CD4-positive, alpha-beta T cell treated with Interleukin-4 for 1 hour (primary cell): ENCODE data around the gene FBXO15.

Experiments
- DNase-seq, 2 donors: peaks; one replicate each; pipeline ENCODE4 v3.0.0-alpha.2; 2020 to 2022

The FBXO15 gene

GRCh38 chr18:74153377-74153776, 5.7 kb upstream of the FBXO15 start:
- DNase-seq: no peak

GRCh38 chr18:74152857-74153256, 5.2 kb upstream of the FBXO15 start:
- no peak for DNase-seq

- DNase-seq: no peak
Measured at GRCh38 chr18:74152270-74152669, 4.6 kb upstream of the FBXO15 start.

GRCh38 chr18:74149878-74150277, 2.2 kb upstream of the FBXO15 start:
- no peak for DNase-seq

GRCh38 chr18:74148543-74149070, 973 bp upstream of the FBXO15 start:
- DNase-seq: no peak

- DNase-seq: no peak
Measured at GRCh38 chr18:74147491-74147778, 199 bp downstream of the FBXO15 start.

- no peak for DNase-seq
Measured at GRCh38 chr18:74146756-74147155, 878 bp downstream of the FBXO15 start.

GRCh38 chr18:74142252-74142651, 5.4 kb downstream of the FBXO15 start:
- DNase-seq: no peak

GRCh38 chr18:74141667-74142066, 6.0 kb downstream of the FBXO15 start:
- no peak for DNase-seq

GRCh38 chr18:74140582-74140981, 7.1 kb downstream of the FBXO15 start:
- DNase-seq: no peak

GRCh38 chr18:74139888-74140287, 7.7 kb downstream of the FBXO15 start:
- no peak for DNase-seq

- DNase-seq: no peak
Measured at GRCh38 chr18:74139411-74139810, 8.2 kb downstream of the FBXO15 start.

- DNase-seq: no peak
Measured at GRCh38 chr18:74137920-74138538, 9.6 kb downstream of the FBXO15 start.

- no peak for DNase-seq
Measured at GRCh38 chr18:74132201-74132600, 15.4 kb downstream of the FBXO15 start.

- no peak for DNase-seq
Measured at GRCh38 chr18:74131124-74131523, 16.5 kb downstream of the FBXO15 start.

- no peak for DNase-seq
Measured at GRCh38 chr18:74128159-74128558, 19.5 kb downstream of the FBXO15 start.

GRCh38 chr18:74126684-74127655, 20.7 kb downstream of the FBXO15 start:
- DNase-seq: no peak

GRCh38 chr18:74124642-74125041, 23.0 kb downstream of the FBXO15 start:
- no peak for DNase-seq

- no peak for DNase-seq
Measured at GRCh38 chr18:74123200-74123599, 24.4 kb downstream of the FBXO15 start.

GRCh38 chr18:74116633-74117554, 30.7 kb downstream of the FBXO15 start:
- DNase-seq: peak in 1 of 2 donors; percentile 24

- no peak for DNase-seq
Measured at GRCh38 chr18:74115046-74115445, 32.6 kb downstream of the FBXO15 start.

GRCh38 chr18:74114116-74114515, 33.5 kb downstream of the FBXO15 start:
- no peak for DNase-seq

GRCh38 chr18:74113711-74114110, 33.9 kb downstream of the FBXO15 start:
- DNase-seq: no peak
